ENCODE data around the gene NYAP1. TPM values are rescaled to one million over a fixed set of nuclear protein-coding genes. Genes with fewer than 3 reads are reported as not detected.

Gene NYAP1
- total RNA-seq, 4 donors from 2014 or later: 8.8 to 21.3 (median 11.4) TPM

DNA sequence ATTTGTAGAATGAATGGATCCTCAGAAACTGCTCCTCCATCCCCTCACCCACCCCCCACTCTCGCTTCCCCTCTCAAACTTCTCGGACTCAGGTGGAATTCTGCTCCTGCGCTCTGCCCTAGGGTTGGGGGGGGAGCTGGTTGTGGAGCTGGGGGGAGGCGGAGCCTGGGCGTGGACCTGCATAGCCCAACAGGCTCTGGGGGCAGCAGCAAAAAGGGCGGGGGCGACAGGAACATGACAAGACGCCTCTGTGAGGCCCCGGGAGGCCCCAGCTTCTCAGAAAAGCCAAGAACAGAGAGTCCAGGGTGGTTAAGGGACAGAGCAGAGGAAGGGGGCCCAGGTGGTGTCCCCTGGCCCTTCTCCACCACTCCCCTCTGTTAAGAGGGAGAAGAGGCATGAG, 8.2 kb upstream of the NYAP1 start:
- Histone ChIP-seq H3K4me1 (peaks cover 4 to 80% (median 60%) of the 10 kb centered on the region in 4 donors), H3K4me3 (peak overlapping the region; percentile 24 to 99 (median 92)), H3K36me3 (peaks cover 0 to 50% (median 0%) of the 10 kb centered on the region in 3 donors), H3K27ac (peak overlapping the region; percentile 88 to 98 (median 94)), H3K27me3 (no peaks in the 10 kb centered on the region), H3K9me3 (no peaks in the 10 kb centered on the region)
- peak in 1 of 2 donors; percentile 75 for TF ChIP-seq EP300 (IDR thresholded peaks at IDR 0.05)
- TF ChIP-seq, protein P1, sequence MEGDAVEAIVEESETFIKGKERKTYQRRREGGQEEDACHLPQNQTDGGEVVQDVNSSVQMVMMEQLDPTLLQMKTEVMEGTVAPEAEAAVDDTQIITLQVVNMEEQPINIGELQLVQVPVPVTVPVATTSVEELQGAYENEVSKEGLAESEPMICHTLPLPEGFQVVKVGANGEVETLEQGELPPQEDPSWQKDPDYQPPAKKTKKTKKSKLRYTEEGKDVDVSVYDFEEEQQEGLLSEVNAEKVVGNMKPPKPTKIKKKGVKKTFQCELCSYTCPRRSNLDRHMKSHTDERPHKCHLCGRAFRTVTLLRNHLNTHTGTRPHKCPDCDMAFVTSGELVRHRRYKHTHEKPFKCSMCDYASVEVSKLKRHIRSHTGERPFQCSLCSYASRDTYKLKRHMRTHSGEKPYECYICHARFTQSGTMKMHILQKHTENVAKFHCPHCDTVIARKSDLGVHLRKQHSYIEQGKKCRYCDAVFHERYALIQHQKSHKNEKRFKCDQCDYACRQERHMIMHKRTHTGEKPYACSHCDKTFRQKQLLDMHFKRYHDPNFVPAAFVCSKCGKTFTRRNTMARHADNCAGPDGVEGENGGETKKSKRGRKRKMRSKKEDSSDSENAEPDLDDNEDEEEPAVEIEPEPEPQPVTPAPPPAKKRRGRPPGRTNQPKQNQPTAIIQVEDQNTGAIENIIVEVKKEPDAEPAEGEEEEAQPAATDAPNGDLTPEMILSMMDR (IDR thresholded peaks at IDR 0.05): no peak
- TF ChIP-seq POLR2A (IDR thresholded peaks at IDR 0.05): peak in 1 of 2 donors; percentile 64
- peak; percentile 47 to 72 for DNase-seq (ENCODE audit: low spot score in 2 of 2)
- WGBS, 2 donors: 15 to 29% methylated on average over 9 of the region's 9 CpGs

DNA sequence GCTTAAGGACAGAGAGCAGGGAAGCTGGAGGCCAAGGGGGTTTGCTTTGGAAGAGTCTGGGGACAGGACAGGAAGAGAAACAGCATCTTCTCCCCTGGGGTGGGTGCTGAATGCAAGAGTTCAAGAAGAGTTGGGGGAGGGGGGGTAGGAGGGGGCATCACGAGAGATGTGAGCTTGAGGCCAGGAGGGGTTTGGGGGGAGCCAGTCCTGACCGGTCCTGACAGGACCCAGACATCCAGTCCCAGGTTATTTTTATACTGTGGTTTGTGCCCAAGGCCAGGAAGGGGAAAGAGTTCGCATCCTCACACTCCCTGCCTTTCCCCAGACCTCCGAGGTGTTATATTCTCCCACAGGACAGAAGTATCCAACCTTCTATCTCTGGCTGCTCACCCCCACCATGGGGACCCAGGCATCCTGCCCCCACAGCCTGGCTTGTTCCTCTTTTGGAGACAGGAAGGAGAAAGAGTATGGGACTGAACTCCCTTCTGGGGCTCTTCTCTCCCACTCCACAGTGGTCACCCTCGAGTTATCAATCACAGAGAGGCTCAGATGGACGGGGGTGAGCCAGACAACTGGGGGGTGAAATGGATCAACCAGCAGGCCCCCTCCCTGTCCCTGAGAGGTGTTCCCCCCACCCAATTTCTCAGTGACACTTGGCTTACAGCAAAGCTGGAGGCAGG, 7.5 kb upstream of the NYAP1 start:
- no peak for DNase-seq (ENCODE audit: low spot score in 2 of 2)
- H3K4me1 ChIP-seq: peaks cover 4 to 75% (median 60%) of the 10 kb centered on the region in 4 donors
- H3K4me3 ChIP-seq: peak overlapping the region; percentile 84 to 99 (median 92)
- TF ChIP-seq EP300 (IDR thresholded peaks at IDR 0.05) (no peak), POLR2A (IDR thresholded peaks at IDR 0.05) (no peak)
- TF ChIP-seq, protein P1 (IDR thresholded peaks at IDR 0.05): no peak
- peak overlapping the region; percentile 88 to 98 (median 94) for H3K27ac ChIP-seq
- H3K36me3 ChIP-seq: peaks cover 0 to 43% (median 0%) of the 10 kb centered on the region in 3 donors
- no peaks in the 10 kb centered on the region for H3K9me3 ChIP-seq
- 2 to 9% methylated on average over 6 of the region's 6 CpGs for WGBS, 2 donors
- no peaks in the 10 kb centered on the region for H3K27me3 ChIP-seq

DNA sequence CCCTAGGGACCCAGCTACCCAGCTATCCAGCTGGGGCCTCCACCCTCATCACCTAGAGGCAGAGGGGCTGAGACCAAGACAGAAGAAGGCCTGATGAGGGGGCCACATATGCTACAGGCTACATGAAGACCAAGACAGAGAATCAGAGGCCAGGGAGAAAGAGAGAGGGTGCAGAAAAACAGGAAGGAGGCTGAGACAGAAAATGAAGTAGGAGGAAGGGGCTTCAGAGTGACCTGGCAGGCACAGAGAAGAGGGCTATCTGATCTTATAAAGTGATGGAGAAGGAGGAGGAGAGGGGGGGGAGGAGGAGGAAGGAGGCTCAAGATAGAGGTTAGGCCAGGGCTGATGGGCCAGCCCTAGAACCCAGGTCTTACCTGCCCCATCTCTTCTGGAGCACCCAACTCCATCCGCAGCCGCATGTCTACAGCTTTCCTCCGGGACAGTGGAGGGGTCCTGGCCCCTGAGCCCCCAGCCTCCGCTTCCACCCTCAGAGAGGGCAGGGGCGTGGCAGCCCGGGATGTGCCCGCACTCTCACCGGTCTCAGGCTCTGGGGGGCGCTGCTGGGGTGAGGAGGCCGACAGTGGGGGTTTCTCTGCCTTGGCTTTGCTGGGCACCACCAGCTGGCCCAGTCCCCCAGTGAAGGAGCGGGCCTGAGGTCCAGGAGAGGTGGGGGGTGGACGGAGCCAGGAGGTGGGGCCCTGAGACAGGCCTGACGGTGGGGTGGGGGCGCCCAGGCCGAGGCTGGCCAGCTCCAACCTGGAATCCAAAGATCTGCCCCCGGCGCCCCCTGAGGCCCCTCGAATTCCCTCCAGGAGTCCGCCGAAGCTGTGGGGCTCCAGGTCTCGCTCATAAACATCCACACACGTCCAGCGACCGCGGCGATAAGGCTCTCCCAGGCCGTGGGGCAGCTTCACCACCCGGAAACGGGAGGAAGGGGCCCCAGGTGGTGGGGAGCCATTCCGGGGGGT, 6.5 kb upstream of the NYAP1 start:
- H3K9me3 ChIP-seq: no peaks in the 10 kb centered on the region
- H3K27ac ChIP-seq: peak overlapping the region; percentile 88 to 98 (median 94)
- H3K4me3 ChIP-seq: peak overlapping the region; percentile 84 to 99 (median 92)
- peaks cover 0 to 33% (median 0%) of the 10 kb centered on the region in 3 donors for H3K36me3 ChIP-seq
- no peaks in the 10 kb centered on the region for H3K27me3 ChIP-seq
- no peak for DNase-seq (ENCODE audit: low spot score in 2 of 2)
- WGBS, 2 donors: 2 to 4% methylated on average over 26 to 29 of the region's 30 CpGs
- peaks cover 4 to 74% (median 56%) of the 10 kb centered on the region in 4 donors for H3K4me1 ChIP-seq
- TF ChIP-seq POLR2A (IDR thresholded peaks at IDR 0.05): no peak
- TF ChIP-seq, protein P1 (IDR thresholded peaks at IDR 0.05): peak in 4 of 5 experiments; percentile 5 to 19 (median 13)

- H3K27ac ChIP-seq: peak overlapping the region; percentile 88 to 98 (median 94)
- H3K4me1 ChIP-seq: peaks cover 4 to 74% (median 55%) of the 10 kb centered on the region in 4 donors
- 0 to 3% methylated on average over 11 to 16 of the region's 16 CpGs for WGBS, 2 donors
- peak overlapping the region; percentile 84 to 99 (median 92) for H3K4me3 ChIP-seq
- DNase-seq (ENCODE audit: low spot score in 2 of 2): no peak
- H3K27me3 ChIP-seq: no peaks in the 10 kb centered on the region
- H3K36me3 ChIP-seq: peaks cover 0 to 27% (median 0%) of the 10 kb centered on the region in 3 donors
- TF ChIP-seq POLR2A (IDR thresholded peaks at IDR 0.05) (no peak), EP300 (IDR thresholded peaks at IDR 0.05) (no peak)
- TF ChIP-seq, protein P1 (IDR thresholded peaks at IDR 0.05): no peak
- no peaks in the 10 kb centered on the region for H3K9me3 ChIP-seq
These were observed 5.9 kb upstream of the NYAP1 start for GRCh38 chr7:100477871-100478267.
